ENCODE results near the gene FAM228B.

Gene FAM228B

GRCh38 chr2:24206242-24206641 is 83.0 kb downstream of the FAM228B start:
- no peak for DNase-seq

- DNase-seq = no peak
Observed at GRCh38 chr2:24206714-24207113, 83.4 kb downstream of the FAM228B start.

GRCh38 chr2:24207359-24207758 is 84.1 kb downstream of the FAM228B start:
- DNase-seq = no peak

GRCh38 chr2:24208490-24208889 is 85.2 kb downstream of the FAM228B start:
- DNase-seq = no peak

GRCh38 chr2:24209389-24210105 is 86.3 kb downstream of the FAM228B start:
- DNase-seq = no peak

GRCh38 chr2:24210106-24210455 is 86.8 kb downstream of the FAM228B start:
- no peak for DNase-seq

- no peak for DNase-seq
Observed at GRCh38 chr2:24210723-24211122, 87.5 kb downstream of the FAM228B start.

GRCh38 chr2:24211408-24211807 is 88.1 kb downstream of the FAM228B start:
- no peak for DNase-seq

- no peak for DNase-seq
Observed at GRCh38 chr2:24214880-24215279, 91.6 kb downstream of the FAM228B start.
